H1 (cell line): ENCODE data around the gene P3H2. TPM values are rescaled to one million over a fixed set of nuclear protein-coding genes. Genes with fewer than 3 reads are reported as not detected.

Experiments used
- CTCF ChIA-PET: fragments of 300-600 bp; sonication (Branson Sonifier 250); formaldehyde crosslinking; loops from one replicate; lab custom pipeline; 2021; ENCODE audit not compliant: partially characterized antibody; lab: Charles Lee
- POLR2A ChIA-PET: fragments of 300-600 bp; sonication (Branson Sonifier 250); formaldehyde crosslinking; loops from one replicate; lab custom pipeline; 2021; ENCODE audit warnings: inconsistent platforms; ENCODE audit not compliant: partially characterized antibody; lab: Charles Lee
- DNase-seq, 2 experiments: peaks; one replicate each; pipeline versions ENCODE4 v3.0.0 to v3.0.0-alpha.2; 2010 to 2022; ENCODE audit warnings: low spot score in 2 of 2, low read depth in 1 of 2, mixed read lengths in 1 of 2
- FAIRE-seq: peaks from 2 replicates; lab custom pipeline; 2011; peaks lifted over from hg19 to GRCh38; lab: Jason Lieb, UNC
- H2AFZ ChIP-seq: 2 replicates; pipeline ENCODE4 v1.8.1; 2012; ENCODE audit warnings: low read length, inconsistent platforms
- H2AK5ac ChIP-seq: 2 replicates; pipeline ENCODE4 v1.6.1; 2013; ENCODE audit warnings: low read depth, low read length
- H2BK120ac ChIP-seq: replicated peaks from 2 replicates; pipeline ENCODE3; 2013; ENCODE audit warnings: low read depth, low read length, inconsistent platforms
- H2BK12ac ChIP-seq: 2 replicates; pipeline ENCODE4 v1.6.1; 2013; ENCODE audit warnings: low read depth, low read length
- H2BK15ac ChIP-seq: 2 replicates; pipeline ENCODE4 v1.6.1; 2013; ENCODE audit warnings: low read length
- H2BK20ac ChIP-seq: 2 replicates; pipeline ENCODE4 v1.6.1; 2013; ENCODE audit warnings: low read length
- H2BK5ac ChIP-seq: 2 replicates; pipeline ENCODE4 v1.6.1; 2013; ENCODE audit warnings: low read depth, low read length
- H3K14ac ChIP-seq: 2 replicates; pipeline ENCODE4 v1.6.1; 2013; ENCODE audit warnings: inconsistent platforms; ENCODE audit not compliant: insufficient read length
- H3K18ac ChIP-seq: 2 replicates; pipeline ENCODE4 v1.6.1; 2013; ENCODE audit warnings: low read length; ENCODE audit errors: extremely low read depth
- H3K23ac ChIP-seq: 2 replicates; pipeline ENCODE4 v1.6.1; 2013; ENCODE audit warnings: inconsistent platforms; ENCODE audit not compliant: insufficient read length
- H3K23me2 ChIP-seq: 2 replicates; pipeline ENCODE4 v1.6.1; 2013; ENCODE audit warnings: low read depth, low read length
- H3K27ac ChIP-seq: 2 replicates; pipeline ENCODE4 v1.6.1; 2011; ENCODE audit warnings: low read depth, low read length, inconsistent platforms
- H3K27me3 ChIP-seq, 4 experiments: replicated peaks in 1 of 4; 1 replicate in 1 of 4; 2 replicates in 3 of 4; pipeline versions ENCODE4 v1.6.1 to v1.8.1; 2011 to 2013; ENCODE audit warnings: low read length in 3 of 4, mild to moderate bottlenecking in 3 of 4, inconsistent platforms in 2 of 4, mixed read lengths in 2 of 4, moderate library complexity in 1 of 4; ENCODE audit not compliant: control insufficient read depth in 3 of 4, insufficient read depth in 3 of 4; ENCODE audit errors: extremely low read depth in 1 of 4
- H3K36me3 ChIP-seq, 4 experiments: 2 replicates each; pipeline versions ENCODE4 v1.6.1 to v1.8.1; 2011 to 2013; ENCODE audit warnings: mild to moderate bottlenecking in 4 of 4, low read length in 3 of 4, moderate library complexity in 2 of 4, control low read depth in 1 of 4, inconsistent platforms in 1 of 4; ENCODE audit not compliant: insufficient read depth in 4 of 4, control insufficient read depth in 2 of 4
- H3K4ac ChIP-seq: replicated peaks from 2 replicates; pipeline ENCODE3; 2013; ENCODE audit warnings: low read length, low read depth, mixed read lengths, inconsistent platforms; ENCODE audit not compliant: insufficient read length
- H3K4me1 ChIP-seq, 4 experiments: replicated peaks in 1 of 4; 1 replicate in 1 of 4; 2 replicates in 3 of 4; pipeline versions ENCODE4 v1.6.1 to v1.8.1; 2011 to 2013; ENCODE audit warnings: low read length in 3 of 4, inconsistent platforms in 2 of 4, mixed read lengths in 1 of 4; ENCODE audit not compliant: insufficient read depth in 4 of 4, control insufficient read depth in 3 of 4
- H3K4me2 ChIP-seq, 2 experiments: 2 replicates each; pipeline versions ENCODE4 v1.6.1 to v1.8.1; 2011 to 2013; ENCODE audit warnings: low read depth in 2 of 2, low read length in 2 of 2, control low read depth in 1 of 2, inconsistent platforms in 1 of 2, mild to moderate bottlenecking in 1 of 2; ENCODE audit not compliant: insufficient read depth in 1 of 2
- H3K4me3 ChIP-seq, 4 experiments: fragments of 200-600, 300-600 bp in 1 of 4; sonication (generic), shearing (Covaris generic), sonication (Bioruptor Twin) in 1 of 4; 2 replicates each; pipeline versions ENCODE4 v1.5.1 to v1.8.1; 2011 to 2016; ENCODE audit warnings: low read length in 4 of 4, low read depth in 3 of 4, control low read depth in 2 of 4, inconsistent platforms in 2 of 4, mild to moderate bottlenecking in 2 of 4, mixed read lengths in 1 of 4, moderate library complexity in 1 of 4; ENCODE audit not compliant: insufficient read depth in 2 of 4; ENCODE audit errors: extremely low read depth in 1 of 4
- H3K56ac ChIP-seq: replicated peaks from 2 replicates; pipeline ENCODE3; 2013; ENCODE audit warnings: low read depth, mild to moderate bottlenecking, mixed read lengths, low read length, inconsistent platforms; ENCODE audit not compliant: insufficient read length
- H3K79me1 ChIP-seq: 2 replicates; pipeline ENCODE4 v1.6.1; 2013; ENCODE audit warnings: low read depth, low read length, control low read depth
- H3K79me2 ChIP-seq, 2 experiments: 2 replicates each; pipeline versions ENCODE4 v1.6.1 to v1.8.1; 2012 to 2013; ENCODE audit warnings: low read length in 2 of 2, mild to moderate bottlenecking in 2 of 2, inconsistent platforms in 1 of 2; ENCODE audit not compliant: insufficient read depth in 2 of 2, control insufficient read depth in 1 of 2
- H3K9ac ChIP-seq, 4 experiments: replicated peaks in 1 of 4; 1 replicate in 1 of 4; 2 replicates in 3 of 4; pipeline versions ENCODE4 v1.6.1 to v1.8.1; 2011 to 2013; ENCODE audit warnings: low read depth in 3 of 4, low read length in 3 of 4, control low read depth in 2 of 4, mild to moderate bottlenecking in 2 of 4, moderate library complexity in 2 of 4, inconsistent platforms in 1 of 4; ENCODE audit errors: extremely low read depth in 1 of 4
- H3K9me3 ChIP-seq, 2 experiments: 2 replicates each; pipeline versions ENCODE4 v1.6.1 to v1.8.1; 2012 to 2013; ENCODE audit warnings: mild to moderate bottlenecking in 2 of 2, moderate library complexity in 2 of 2, control low read depth in 1 of 2, inconsistent platforms in 1 of 2, low read depth in 1 of 2, low read length in 1 of 2, mixed read lengths in 1 of 2; ENCODE audit not compliant: insufficient read depth in 2 of 2
- H4K20me1 ChIP-seq, 2 experiments: replicated peaks in 1 of 2; 2 replicates each; pipeline versions ENCODE3 to v1.8.1; 2011 to 2013; ENCODE audit warnings: inconsistent platforms in 2 of 2, low read length in 2 of 2, mild to moderate bottlenecking in 1 of 2; ENCODE audit not compliant: insufficient read depth in 2 of 2, control insufficient read depth in 1 of 2
- H4K5ac ChIP-seq: 2 replicates; pipeline ENCODE4 v1.6.1; 2013; ENCODE audit warnings: low read length, low read depth, mixed read lengths, inconsistent platforms; ENCODE audit not compliant: insufficient read length
- H4K8ac ChIP-seq: 2 replicates; pipeline ENCODE4 v1.8.0; 2013; ENCODE audit warnings: mild to moderate bottlenecking, moderate library complexity, low read length, inconsistent platforms; ENCODE audit not compliant: insufficient read depth; ENCODE audit errors: extremely low read depth
- H4K91ac ChIP-seq: replicated peaks from 2 replicates; pipeline ENCODE3; 2013; ENCODE audit warnings: low read length, mixed read lengths, inconsistent platforms; ENCODE audit not compliant: insufficient read length
- CHD1 ChIP-seq: IDR thresholded peaks from 2 replicates; pipeline ENCODE4 v1.6.1; 2012; ENCODE audit warnings: low read depth, low read length, improper control_type of control experiment
- EGR1 ChIP-seq: IDR thresholded peaks from 2 replicates; pipeline ENCODE4 v1.6.1; 2011; ENCODE audit warnings: low read depth, low read length, borderline replicate concordance
- GTF2F1 ChIP-seq: IDR thresholded peaks from 2 replicates; pipeline ENCODE4 v1.6.1; 2012; ENCODE audit warnings: low read depth, low read length, improper control_type of control experiment, borderline replicate concordance
- NANOG ChIP-seq: IDR thresholded peaks from 2 replicates; pipeline ENCODE4 v1.6.1; 2011; ENCODE audit warnings: low read length, low read depth, mild to moderate bottlenecking, inconsistent platforms; ENCODE audit not compliant: insufficient read depth, poor library complexity, severe bottlenecking
- SIX5 ChIP-seq: IDR thresholded peaks from 2 replicates; pipeline ENCODE4 v1.6.1; 2011; ENCODE audit warnings: mild to moderate bottlenecking, low read depth, low read length
- WGBS, 2 experiments: shearing (Covaris generic) in 1 of 2; methylation state at CpG; one replicate each; pipeline versions ENCODE4 v1.1.6 to v1.1.7; 2013 to 2015; ENCODE audit warnings: low lambda C conversion rate in 2 of 2, mixed read lengths in 2 of 2, inconsistent platforms in 1 of 2, low coverage in 1 of 2, missing lambda C conversion rate in 1 of 2; ENCODE audit not compliant: insufficient replicate concordance in 2 of 2, insufficient coverage in 1 of 2, insufficient read length in 1 of 2; ENCODE audit errors: extremely low coverage in 1 of 2, missing lambda C conversion rate in 1 of 2; 5-methylcytosine and 5-hydroxymethylcytosine counted together
- polyA plus RNA-seq, 7 experiments: library from polyadenylated mRNA; depleted of rRNA in 3 of 7; stranded (reverse) in 5 of 7; unstranded in 2 of 7; fragments of >200 nt in 5 of 7; fragments of 200-250 nt in 2 of 7; gene quantifications; 1 replicate in 5 of 7; 2 replicates in 1 of 7; 4 replicates in 1 of 7; pipeline versions ENCODE4 v1.2.1 to v1.2.3, GENCODE V29; 2011 to 2013; ENCODE audit warnings: missing spikeins in 2 of 7, mixed read lengths in 2 of 7
- total RNA-seq: library from RNA; stranded (reverse); fragmentation: NEBNext Ultra II Directional; extraction: Animal tissue kit (Norgen Biotek cat#: 25700); gene quantifications from 2 replicates; pipeline ENCODE4 v1.2.1, GENCODE V29; 2021

Gene P3H2
- total and polyA plus RNA-seq, 2 of the 8 experiments (the other 6 are each of a cell fraction or from before 2014, with no cell fraction given) = 40.5 to 60.4 TPM

DNA sequence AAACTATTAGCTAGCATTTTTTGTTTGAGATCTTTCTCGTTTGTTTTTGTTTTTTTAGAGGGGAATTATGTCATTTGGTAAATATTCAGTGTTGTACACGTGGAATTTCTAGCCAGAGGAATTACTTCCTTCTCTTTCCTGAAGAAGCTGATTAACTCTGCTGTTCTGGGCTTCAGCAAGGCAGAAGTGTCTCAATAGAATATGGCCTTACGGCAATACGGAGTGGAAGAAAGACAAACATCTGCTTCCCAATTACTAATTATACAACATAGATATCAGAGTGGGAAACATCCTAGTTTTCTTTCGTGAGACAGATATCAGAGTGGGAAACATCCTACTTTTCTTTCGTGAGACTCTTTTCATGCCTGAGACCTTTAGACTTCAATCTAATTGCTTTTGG lies 11.9 kb downstream of the P3H2 start:
- CTCF ChIA-PET = interaction anchor here (0.6 to 2.1 kb wide), 6 partner anchors 17 to 761 kb away, joined by 3 to 9 read pairs (median 4); no protein-coding TSS in a partner anchor
- TF ChIP-seq GTF2F1 = no peak
- no peak for TF ChIP-seq CHD1
- no peak for TF ChIP-seq SIX5
- no peak for TF ChIP-seq EGR1
- no peak for TF ChIP-seq NANOG

More for the DNA sequence above, 11.9 kb downstream of the P3H2 start:
- no peak overlapping the region for H3K4me3 ChIP-seq
- H3K4ac ChIP-seq = no peak overlapping the region
- H2BK15ac ChIP-seq = no peak overlapping the region
- no peak overlapping the region for H3K4me2 ChIP-seq
- no peaks in the 10 kb centered on the region for H3K27me3 ChIP-seq
- H3K27ac ChIP-seq = no peak overlapping the region
- H4K91ac ChIP-seq = no peak overlapping the region
- H4K20me1 ChIP-seq = peaks cover 0 to 2% of the 10 kb centered on the region in 2 experiments
- no peaks in the 10 kb centered on the region for H3K23me2 ChIP-seq
- no peaks in the 10 kb centered on the region for H3K79me1 ChIP-seq
- no peak overlapping the region for H3K14ac ChIP-seq
- WGBS, 2 experiments = 90% methylated on average over 6 of the region's 6 CpGs; no CpG with 5 or more reads in 1 of the 2 experiments
- no peak overlapping the region for H4K5ac ChIP-seq
- no peak overlapping the region for H4K8ac ChIP-seq
- H3K18ac ChIP-seq = no peak overlapping the region
- H2AK5ac ChIP-seq = no peak overlapping the region
- DNase-seq = no peak
- H3K79me2 ChIP-seq = peaks cover 0 to 63% of the 10 kb centered on the region in 2 experiments; a peak in 2 of 4 replicates
- no peak for FAIRE-seq
- no peaks in the 10 kb centered on the region; a peak in 1 of 8 replicates for H3K36me3 ChIP-seq
- H3K4me1 ChIP-seq = no peaks in the 10 kb centered on the region
- POLR2A ChIA-PET = interaction anchor here (0.5 to 0.7 kb wide), 2 partner anchors 11 to 13 kb away, joined by 3 read pairs; no protein-coding TSS in a partner anchor
- H3K56ac ChIP-seq = no peak overlapping the region
- no peak overlapping the region for H2BK20ac ChIP-seq
- no peak overlapping the region for H2BK5ac ChIP-seq
- no peak overlapping the region for H2AFZ ChIP-seq
- H3K9ac ChIP-seq = no peak overlapping the region; a peak in 1 of 7 replicates
- H2BK120ac ChIP-seq = no peak overlapping the region
- no peak overlapping the region for H3K23ac ChIP-seq
- H3K9me3 ChIP-seq = no peaks in the 10 kb centered on the region
- H2BK12ac ChIP-seq = no peak overlapping the region
